Neural cell (in vitro differentiated cells): ENCODE measurements around the gene TUBGCP2. TPM values are rescaled to one million over a fixed set of nuclear protein-coding genes. Genes with fewer than 3 reads are reported as not detected.

Experiments used
- H2AFZ ChIP-seq: fragments of 200-600, 300-800 bp; sonication (generic), shearing (Covaris generic); 2 replicates; pipeline ENCODE4 v1.6.0; 2014; ENCODE audit warnings: low read depth, mild to moderate bottlenecking, antibody characterized with exemption, low read length, moderate library complexity
- H3F3A ChIP-seq: fragments of 200-600 bp; shearing (Covaris generic); 2 replicates; pipeline ENCODE4 v1.6.1; 2016; ENCODE audit warnings: mild to moderate bottlenecking, moderate library complexity, mixed read lengths, antibody characterized with exemption, low read length; ENCODE audit not compliant: insufficient read depth, poor library complexity, severe bottlenecking
- H3K27ac ChIP-seq: fragments of 200-600, 300-800 bp; sonication (generic), shearing (Covaris generic); 2 replicates; pipeline ENCODE4 v1.5.1; 2014; ENCODE audit warnings: mild to moderate bottlenecking, low read length, moderate library complexity
- H3K27me3 ChIP-seq: fragments of 300-800, 200-600 bp; sonication (generic), shearing (Covaris generic); 2 replicates; pipeline ENCODE4 v1.6.0; 2014; ENCODE audit warnings: mild to moderate bottlenecking, low read depth, low read length, moderate library complexity; ENCODE audit not compliant: insufficient read depth
- H3K36me3 ChIP-seq: fragments of 300-800, 200-600 bp; sonication (generic), shearing (Covaris generic); 2 replicates; pipeline ENCODE4 v1.5.1; 2014; ENCODE audit warnings: mild to moderate bottlenecking, antibody characterized with exemption, low read length, moderate library complexity; ENCODE audit not compliant: insufficient read depth
- H3K4me2 ChIP-seq: fragments of 300-800, 200-600 bp; sonication (generic), shearing (Covaris generic); 2 replicates; pipeline ENCODE4 v1.6.0; 2014; ENCODE audit warnings: mild to moderate bottlenecking, low read length
- H3K4me3 ChIP-seq: fragments of 300-800, 200-600 bp; sonication (generic), shearing (Covaris generic); 2 replicates; pipeline ENCODE4 v1.5.1; 2014; ENCODE audit warnings: mild to moderate bottlenecking, low read length, moderate library complexity
- H3K79me2 ChIP-seq: fragments of 200-600 bp; shearing (Covaris generic); replicated peaks from 2 replicates; pipeline ENCODE4 v1.6.0; 2014; ENCODE audit warnings: mild to moderate bottlenecking, low read length, moderate library complexity; ENCODE audit not compliant: insufficient read depth
- H3K9ac ChIP-seq: fragments of 300-800, 200-600 bp; sonication (generic), shearing (Covaris generic); 2 replicates; pipeline ENCODE4 v1.6.1; 2016; ENCODE audit warnings: mild to moderate bottlenecking, low read length, mixed read lengths
- H3K9me2 ChIP-seq: fragments of 200-600 bp; shearing (Covaris generic); 2 replicates; pipeline ENCODE4 v1.6.1; 2016; ENCODE audit warnings: mild to moderate bottlenecking, low read length, mixed read lengths; ENCODE audit not compliant: insufficient read depth
- H3K9me3 ChIP-seq: fragments of 200-600, 300-800 bp; sonication (generic), shearing (Covaris generic); 2 replicates; pipeline ENCODE4 v1.6.1; 2016; ENCODE audit warnings: mild to moderate bottlenecking, mixed run types, low read length, moderate library complexity, mixed read lengths
- H4K20me1 ChIP-seq: fragments of 200-600 bp; shearing (Covaris generic); 2 replicates; pipeline ENCODE4 v1.6.1; 2016; ENCODE audit warnings: mild to moderate bottlenecking, mixed run types; ENCODE audit not compliant: insufficient read depth
- CTCF ChIP-seq: fragments of 450-650 bp; IDR thresholded peaks from 2 replicates; pipeline ENCODE4 v1.5.1; 2014; ENCODE audit warnings: antibody characterized with exemption, mild to moderate bottlenecking, moderate library complexity; ENCODE audit not compliant: poor library complexity, severe bottlenecking
- EP300 ChIP-seq: fragments of 450-650 bp; conservative IDR thresholded peaks from 2 replicates; pipeline ENCODE4 v1.6.1; 2014; ENCODE audit warnings: antibody characterized with exemption, mild to moderate bottlenecking, moderate library complexity; ENCODE audit not compliant: poor library complexity, severe bottlenecking
- EZH2 ChIP-seq: fragments of 200-600, 300-800 bp; shearing (Covaris generic), sonication (generic); IDR thresholded peaks from 2 replicates; pipeline ENCODE4 v1.6.1; 2014; ENCODE audit warnings: antibody characterized with exemption, low read length, borderline replicate concordance, mild to moderate bottlenecking; ENCODE audit not compliant: insufficient read depth, poor library complexity, severe bottlenecking
- MXI1 ChIP-seq: fragments of 450-650 bp; conservative IDR thresholded peaks from 2 replicates; pipeline ENCODE4 v1.6.1; 2014; ENCODE audit warnings: antibody characterized with exemption, mild to moderate bottlenecking; ENCODE audit not compliant: poor library complexity, severe bottlenecking
- POLR2AphosphoS5 ChIP-seq: IDR thresholded peaks from 2 replicates; pipeline ENCODE4 v1.6.1; 2012
- RAD21 ChIP-seq: fragments of 450-650 bp; conservative IDR thresholded peaks from 2 replicates; pipeline ENCODE4 v1.6.1; 2014; ENCODE audit warnings: antibody characterized with exemption, mild to moderate bottlenecking, moderate library complexity
- REST ChIP-seq: IDR thresholded peaks from 2 replicates; pipeline ENCODE4 v1.6.1; 2012; ENCODE audit warnings: borderline replicate concordance
- SMC3 ChIP-seq: fragments of 450-650 bp; conservative IDR thresholded peaks from 2 replicates; pipeline ENCODE4 v1.6.1; 2014; ENCODE audit warnings: antibody characterized with exemption, mild to moderate bottlenecking, moderate library complexity; ENCODE audit not compliant: poor library complexity
- TAF1 ChIP-seq: IDR thresholded peaks from 2 replicates; pipeline ENCODE4 v1.6.1; 2012; ENCODE audit warnings: low read depth
- polyA plus RNA-seq: library from polyadenylated mRNA; depleted of rRNA; stranded (reverse); fragments of >200 nt; gene quantifications from 2 replicates; pipeline ENCODE4 v1.2.3, GENCODE V29; 2014

TUBGCP2 gene
- polyA plus RNA-seq, 1 donor from 2014 or later: 34.5 TPM

- no peak overlapping the region for H2AFZ ChIP-seq
- no peak overlapping the region for H3K4me3 ChIP-seq
- H3K9ac ChIP-seq: no peak overlapping the region
- H3K9me2 ChIP-seq: no peaks in the 10 kb centered on the region
- TF ChIP-seq CTCF: no peak
- no peak for TF ChIP-seq POLR2AphosphoS5
- TF ChIP-seq EZH2: no peak
- no peak for TF ChIP-seq SMC3
- TF ChIP-seq MXI1: no peak
- TF ChIP-seq EP300: no peak
- TF ChIP-seq REST: no peak
- TF ChIP-seq RAD21: no peak
- TF ChIP-seq TAF1: no peak
- no peak overlapping the region for H3K4me2 ChIP-seq
- peaks cover under 1% of the 10 kb centered on the region for H3K79me2 ChIP-seq
- H3F3A ChIP-seq: no peaks in the 10 kb centered on the region
- H3K27me3 ChIP-seq: no peaks in the 10 kb centered on the region
- no peaks in the 10 kb centered on the region for H3K36me3 ChIP-seq
- no peaks in the 10 kb centered on the region for H4K20me1 ChIP-seq
- no peaks in the 10 kb centered on the region for H3K9me3 ChIP-seq
- H3K27ac ChIP-seq: no peak overlapping the region
These were observed 4.5 kb upstream of the TUBGCP2 start for GRCh38 chr10:133313192-133313591.

GRCh38 chr10:133312769-133313145 lies 4.1 kb upstream of the TUBGCP2 start:
- H3K36me3 ChIP-seq: no peaks in the 10 kb centered on the region
- no peaks in the 10 kb centered on the region for H3F3A ChIP-seq
- no peak overlapping the region for H3K9ac ChIP-seq
- H3K4me2 ChIP-seq: no peak overlapping the region
- no peaks in the 10 kb centered on the region for H4K20me1 ChIP-seq
- H3K4me3 ChIP-seq: no peak overlapping the region
- no peak overlapping the region for H2AFZ ChIP-seq
- peaks cover 4% of the 10 kb centered on the region for H3K79me2 ChIP-seq
- no peak overlapping the region for H3K27ac ChIP-seq
- H3K9me3 ChIP-seq: no peaks in the 10 kb centered on the region
- H3K27me3 ChIP-seq: no peaks in the 10 kb centered on the region
- no peaks in the 10 kb centered on the region for H3K9me2 ChIP-seq
- TF ChIP-seq CTCF (no peak), EZH2 (no peak), EP300 (no peak), REST (no peak), TAF1 (no peak), POLR2AphosphoS5 (no peak), RAD21 (no peak), MXI1 (no peak), SMC3 (no peak)
